Endothelial cell of umbilical vein (primary cell): ENCODE results near the gene TCERG1L. TPM values are rescaled to one million over a fixed set of nuclear protein-coding genes. Genes with fewer than 3 reads are reported as not detected.

ENCODE experiments used
- BruUV-seq: library from RNA; stranded (reverse); fragments of 400-500 nt; replicated peaks from 2 replicates; lab custom pipeline; 2021; lab: Mats Ljungman, UMichigan
- CTCF ChIA-PET: fragments of 300-600, 350-600 bp; sonication (Branson Sonifier 250); formaldehyde crosslinking; loops from one replicate; lab custom pipeline; 2021; ENCODE audit warnings: antibody characterized with exemption, inconsistent platforms; lab: Charles Lee
- POLR2A ChIA-PET: fragments of 300-600, 350-600 bp; sonication (Branson Sonifier 250); formaldehyde crosslinking; loops from one replicate; lab custom pipeline; 2021; ENCODE audit warnings: antibody characterized with exemption, inconsistent platforms; lab: Charles Lee
- DNase-seq: peaks from one replicate; pipeline ENCODE4 v3.0.0-alpha.2; 2011; ENCODE audit warnings: low read depth, low spot score
- FAIRE-seq: peaks from 2 replicates; lab custom pipeline; 2011; peaks lifted over from hg19 to GRCh38; lab: Jason Lieb, UNC
- H2AFZ ChIP-seq: 2 replicates; pipeline ENCODE4 v1.6.0; 2012; ENCODE audit warnings: low read depth, low read length, control low read depth, inconsistent platforms
- H3K27ac ChIP-seq: 2 replicates; pipeline ENCODE4 v1.5.1; 2011; ENCODE audit warnings: low read depth, mild to moderate bottlenecking, control low read depth, low read length, moderate library complexity; ENCODE audit not compliant: insufficient read depth
- H3K27me3 ChIP-seq, 2 experiments: 2 replicates each; pipeline versions ENCODE4 v1.6.0 to v1.6.1; 2011; ENCODE audit warnings: low read length in 2 of 2, mixed read lengths in 1 of 2; ENCODE audit not compliant: control insufficient read depth in 2 of 2, insufficient read depth in 2 of 2
- H3K36me3 ChIP-seq, 2 experiments: 2 replicates in 1 of 2; 3 replicates in 1 of 2; pipeline ENCODE4 v1.5.1; 2011; ENCODE audit warnings: low read length in 2 of 2, mild to moderate bottlenecking in 1 of 2, moderate library complexity in 1 of 2; ENCODE audit not compliant: control insufficient read depth in 2 of 2, insufficient read depth in 2 of 2; ENCODE audit errors: extremely low read depth in 1 of 2
- H3K4me1 ChIP-seq: 3 replicates; pipeline ENCODE4 v1.5.1; 2011; ENCODE audit warnings: mild to moderate bottlenecking, low read length; ENCODE audit not compliant: control insufficient read depth, insufficient read depth; ENCODE audit errors: extremely low read depth
- H3K4me2 ChIP-seq: 2 replicates; pipeline ENCODE4 v1.6.1; 2011; ENCODE audit warnings: low read length, control low read depth, mixed read lengths; ENCODE audit not compliant: insufficient read depth
- H3K4me3 ChIP-seq, 3 experiments: fragments of 200-600 bp in 1 of 3; sonication (generic), shearing (Covaris generic) in 1 of 3; replicated peaks in 1 of 3; 2 replicates each; pipeline ENCODE4 v1.5.1; 2011 to 2016; ENCODE audit warnings: control low read depth in 3 of 3, low read length in 3 of 3, mild to moderate bottlenecking in 2 of 3, inconsistent platforms in 1 of 3, low read depth in 1 of 3, moderate library complexity in 1 of 3; ENCODE audit not compliant: insufficient read depth in 1 of 3
- H3K79me2 ChIP-seq: 2 replicates; pipeline ENCODE4 v1.6.0; 2012; ENCODE audit warnings: low read length, inconsistent platforms; ENCODE audit not compliant: control insufficient read depth, insufficient read depth
- H3K9ac ChIP-seq: replicated peaks from 2 replicates; pipeline ENCODE3; 2011; ENCODE audit warnings: low read length, control low read depth; ENCODE audit not compliant: insufficient read depth; ENCODE audit errors: extremely low read depth
- H3K9me1 ChIP-seq: replicated peaks from 3 replicates; pipeline ENCODE4 v1.6.0; 2011; ENCODE audit warnings: mild to moderate bottlenecking, low read length; ENCODE audit not compliant: control insufficient read depth, insufficient read depth; ENCODE audit errors: extremely low read depth
- H3K9me3 ChIP-seq: replicated peaks from 2 replicates; pipeline ENCODE4 v1.5.1; 2012; ENCODE audit warnings: low read length, inconsistent platforms; ENCODE audit not compliant: control insufficient read depth, insufficient read depth
- H4K20me1 ChIP-seq: replicated peaks from 2 replicates; pipeline ENCODE3; 2011; ENCODE audit warnings: mild to moderate bottlenecking, low read length; ENCODE audit not compliant: control insufficient read depth, insufficient read depth; ENCODE audit errors: extremely low read depth
- EZH2 ChIP-seq: IDR thresholded peaks from 2 replicates; pipeline ENCODE4 v1.6.1; 2012; ENCODE audit warnings: borderline replicate concordance, low read depth, mild to moderate bottlenecking, moderate library complexity, low read length, inconsistent platforms; ENCODE audit not compliant: severe bottlenecking
- FOS ChIP-seq: IDR thresholded peaks from 2 replicates; pipeline ENCODE4 v1.6.1; 2011; ENCODE audit warnings: mild to moderate bottlenecking, low read length, moderate library complexity, borderline replicate concordance; ENCODE audit not compliant: insufficient read depth
- GATA2 ChIP-seq: IDR thresholded peaks from 2 replicates; pipeline ENCODE4 v1.7.0; 2011; ENCODE audit warnings: low read depth, mild to moderate bottlenecking, moderate library complexity, mixed read lengths, low read length; ENCODE audit not compliant: insufficient read length, insufficient read depth
- JUN ChIP-seq: IDR thresholded peaks from 2 replicates; pipeline ENCODE4 v1.6.1; 2011; ENCODE audit warnings: borderline replicate concordance, low read depth; ENCODE audit not compliant: insufficient read length, insufficient read depth
- MYC ChIP-seq: IDR thresholded peaks from one replicate; pipeline ENCODE4 v1.6.1; 2011; ENCODE audit warnings: mild to moderate bottlenecking, low read depth, low read length
- POLR2A ChIP-seq: IDR thresholded peaks from 2 replicates; pipeline ENCODE4 v1.6.1; 2012; ENCODE audit warnings: low read depth, mild to moderate bottlenecking, control low read depth, low read length
- POLR2AphosphoS5 ChIP-seq: IDR thresholded peaks from 2 replicates; pipeline ENCODE4 v1.6.1; 2012; ENCODE audit warnings: low read depth, mild to moderate bottlenecking, control low read depth, low read length, moderate library complexity; ENCODE audit not compliant: insufficient read depth
- dilution Hi-C: fragments of 300-500 bp; cut with MboI; formaldehyde crosslinking; loops from one replicate; pipeline ENCODE4 v1.15.0; 2019; ENCODE audit warnings: low sequenced_read_pairs; ENCODE audit not compliant: extremely low pct_ligation_motif_present
- intact Hi-C: fragments of 100-400 bp; cut with micrococcal nuclease; formaldehyde crosslinking; loops from one replicate; pipeline ENCODE4 v1.10.0; 2022
- polyA plus RNA-seq, 4 experiments: library from polyadenylated mRNA; depleted of rRNA in 3 of 4; stranded (reverse) in 3 of 4; unstranded in 1 of 4; fragments of >200 nt; gene quantifications; 2 replicates each; pipeline versions ENCODE4 v1.2.1 to v1.2.3, GENCODE V29; 2011 to 2012; ENCODE audit warnings: missing spikeins in 1 of 4
- total RNA-seq: library from RNA; stranded (reverse); gene quantifications from 2 replicates; pipeline ENCODE4 v1.2.3, GENCODE V29; 2021
- TF ChIP-seq, protein P1 (sequence below): IDR thresholded peaks from 2 replicates; pipeline ENCODE4 v1.6.1; 2011; ENCODE audit not compliant: insufficient read depth, insufficient read length
- TF ChIP-seq, protein P2 (sequence below), 2 donors: IDR thresholded peaks; 1 replicate in 1 of 2; 2 replicates in 1 of 2; pipeline ENCODE4 v1.5.1; 2011; ENCODE audit warnings: low read length in 2 of 2, mild to moderate bottlenecking in 2 of 2, moderate library complexity in 2 of 2, control low read depth in 1 of 2, inconsistent platforms in 1 of 2, low read depth in 1 of 2; ENCODE audit not compliant: insufficient read depth in 1 of 2; ENCODE audit errors: extremely low read depth in 1 of 2

TCERG1L gene
- total and polyA plus RNA-seq, 2 donors (not counting 3 experiments of a cell fraction or from before 2014, with no cell fraction given), result not detected

DNA sequence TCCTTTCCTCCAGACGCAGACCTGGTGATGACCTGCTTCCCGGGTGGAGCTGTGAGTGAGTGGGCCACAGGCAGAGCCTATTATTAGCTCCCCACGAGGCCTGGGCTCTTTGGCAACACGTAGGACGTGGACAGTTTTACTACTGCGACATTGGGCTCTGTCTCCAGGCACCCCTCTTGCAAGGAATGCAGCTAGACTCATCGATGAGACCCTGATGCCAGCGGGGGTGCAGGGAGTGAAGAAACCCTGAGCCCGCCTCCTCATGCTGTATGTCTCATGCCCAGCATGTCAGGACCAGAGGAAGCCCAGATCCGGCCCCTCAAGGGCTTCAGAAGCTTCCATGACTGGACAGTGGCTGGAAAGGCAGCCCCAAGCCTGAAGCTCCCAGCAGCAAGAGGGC is 161.9 kb downstream of the TCERG1L start:
- DNase-seq (no peak), FAIRE-seq (no peak)
- no peaks in the 10 kb centered on the region for H3K36me3 ChIP-seq
- H3K4me3 ChIP-seq, result no peak overlapping the region
- H4K20me1 ChIP-seq, result no peaks in the 10 kb centered on the region
- H3K27ac ChIP-seq, result no peak overlapping the region
- dilution Hi-C loops, result no loop called here
- BruUV-seq, result no TSS peak
- H3K4me2 ChIP-seq, result no peak overlapping the region
- H3K79me2 ChIP-seq, result no peaks in the 10 kb centered on the region
- no peaks in the 10 kb centered on the region for H3K9me1 ChIP-seq
- H2AFZ ChIP-seq, result no peak overlapping the region
- intact Hi-C loops, result no loop called here
- TF ChIP-seq POLR2A (no peak), JUN (no peak), GATA2 (no peak), FOS (no peak), POLR2AphosphoS5 (no peak), MYC (no peak), EZH2 (no peak)
- TF ChIP-seq, protein P1, sequence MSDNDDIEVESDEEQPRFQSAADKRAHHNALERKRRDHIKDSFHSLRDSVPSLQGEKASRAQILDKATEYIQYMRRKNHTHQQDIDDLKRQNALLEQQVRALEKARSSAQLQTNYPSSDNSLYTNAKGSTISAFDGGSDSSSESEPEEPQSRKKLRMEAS, result no peak
- TF ChIP-seq, protein P2, sequence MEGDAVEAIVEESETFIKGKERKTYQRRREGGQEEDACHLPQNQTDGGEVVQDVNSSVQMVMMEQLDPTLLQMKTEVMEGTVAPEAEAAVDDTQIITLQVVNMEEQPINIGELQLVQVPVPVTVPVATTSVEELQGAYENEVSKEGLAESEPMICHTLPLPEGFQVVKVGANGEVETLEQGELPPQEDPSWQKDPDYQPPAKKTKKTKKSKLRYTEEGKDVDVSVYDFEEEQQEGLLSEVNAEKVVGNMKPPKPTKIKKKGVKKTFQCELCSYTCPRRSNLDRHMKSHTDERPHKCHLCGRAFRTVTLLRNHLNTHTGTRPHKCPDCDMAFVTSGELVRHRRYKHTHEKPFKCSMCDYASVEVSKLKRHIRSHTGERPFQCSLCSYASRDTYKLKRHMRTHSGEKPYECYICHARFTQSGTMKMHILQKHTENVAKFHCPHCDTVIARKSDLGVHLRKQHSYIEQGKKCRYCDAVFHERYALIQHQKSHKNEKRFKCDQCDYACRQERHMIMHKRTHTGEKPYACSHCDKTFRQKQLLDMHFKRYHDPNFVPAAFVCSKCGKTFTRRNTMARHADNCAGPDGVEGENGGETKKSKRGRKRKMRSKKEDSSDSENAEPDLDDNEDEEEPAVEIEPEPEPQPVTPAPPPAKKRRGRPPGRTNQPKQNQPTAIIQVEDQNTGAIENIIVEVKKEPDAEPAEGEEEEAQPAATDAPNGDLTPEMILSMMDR (IDR thresholded peaks at IDR 0.05; ENCODE audit: extremely low read depth in 1 of 2, insufficient read depth in 1 of 2, low read depth in 1 of 2, low read length in 2 of 2), result no peak
- POLR2A ChIA-PET, result no interaction called here
- H3K9ac ChIP-seq, result no peak overlapping the region
- H3K27me3 ChIP-seq, result no peaks in the 10 kb centered on the region
- H3K9me3 ChIP-seq, result peaks cover 6% of the 10 kb centered on the region
- CTCF ChIA-PET, result no interaction called here
- H3K4me1 ChIP-seq, result no peaks in the 10 kb centered on the region
